ENCODE results near the gene KNSTRN.

DNA sequence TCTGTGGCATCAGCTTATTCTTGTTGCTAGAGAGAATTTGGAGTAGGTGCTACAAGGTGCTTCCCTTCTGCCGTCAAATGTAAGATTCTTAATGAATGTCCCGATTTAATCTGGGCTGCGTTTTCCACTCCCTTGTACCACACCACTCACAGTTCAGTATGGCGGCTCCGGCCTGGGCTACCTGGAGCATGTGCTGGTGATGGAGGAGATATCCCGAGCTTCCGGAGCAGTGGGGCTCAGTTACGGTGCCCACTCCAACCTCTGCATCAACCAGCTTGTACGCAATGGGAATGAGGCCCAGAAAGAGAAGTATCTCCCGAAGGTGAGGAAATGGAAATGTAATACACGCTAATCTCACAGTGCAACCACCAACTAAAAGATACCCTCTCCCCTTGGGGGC lies 28.0 kb downstream of the KNSTRN start:
- TF ChIP-seq CREB1 (IDR thresholded peaks at IDR 0.05; ENCODE audit: low read depth) (no peak), NFIC (IDR thresholded peaks at IDR 0.05) (no peak), EGR1 (IDR thresholded peaks at IDR 0.05) (no peak), FOXM1 (IDR thresholded peaks at IDR 0.05; ENCODE audit: borderline replicate concordance, low read depth) (no peak), TEAD4 (IDR thresholded peaks at IDR 0.05) (no peak), TAF1 (IDR thresholded peaks at IDR 0.05; ENCODE audit: low read depth) (no peak), ZBTB7A (IDR thresholded peaks at IDR 0.05; ENCODE audit: low read depth) (no peak), YY1 (IDR thresholded peaks at IDR 0.05; ENCODE audit: low read depth) (no peak), EP300 (IDR thresholded peaks at IDR 0.05; ENCODE audit: borderline replicate concordance) (no peak), RAD21 (IDR thresholded peaks at IDR 0.05; ENCODE audit: low read depth) (no peak)
- TF ChIP-seq, protein P1, sequence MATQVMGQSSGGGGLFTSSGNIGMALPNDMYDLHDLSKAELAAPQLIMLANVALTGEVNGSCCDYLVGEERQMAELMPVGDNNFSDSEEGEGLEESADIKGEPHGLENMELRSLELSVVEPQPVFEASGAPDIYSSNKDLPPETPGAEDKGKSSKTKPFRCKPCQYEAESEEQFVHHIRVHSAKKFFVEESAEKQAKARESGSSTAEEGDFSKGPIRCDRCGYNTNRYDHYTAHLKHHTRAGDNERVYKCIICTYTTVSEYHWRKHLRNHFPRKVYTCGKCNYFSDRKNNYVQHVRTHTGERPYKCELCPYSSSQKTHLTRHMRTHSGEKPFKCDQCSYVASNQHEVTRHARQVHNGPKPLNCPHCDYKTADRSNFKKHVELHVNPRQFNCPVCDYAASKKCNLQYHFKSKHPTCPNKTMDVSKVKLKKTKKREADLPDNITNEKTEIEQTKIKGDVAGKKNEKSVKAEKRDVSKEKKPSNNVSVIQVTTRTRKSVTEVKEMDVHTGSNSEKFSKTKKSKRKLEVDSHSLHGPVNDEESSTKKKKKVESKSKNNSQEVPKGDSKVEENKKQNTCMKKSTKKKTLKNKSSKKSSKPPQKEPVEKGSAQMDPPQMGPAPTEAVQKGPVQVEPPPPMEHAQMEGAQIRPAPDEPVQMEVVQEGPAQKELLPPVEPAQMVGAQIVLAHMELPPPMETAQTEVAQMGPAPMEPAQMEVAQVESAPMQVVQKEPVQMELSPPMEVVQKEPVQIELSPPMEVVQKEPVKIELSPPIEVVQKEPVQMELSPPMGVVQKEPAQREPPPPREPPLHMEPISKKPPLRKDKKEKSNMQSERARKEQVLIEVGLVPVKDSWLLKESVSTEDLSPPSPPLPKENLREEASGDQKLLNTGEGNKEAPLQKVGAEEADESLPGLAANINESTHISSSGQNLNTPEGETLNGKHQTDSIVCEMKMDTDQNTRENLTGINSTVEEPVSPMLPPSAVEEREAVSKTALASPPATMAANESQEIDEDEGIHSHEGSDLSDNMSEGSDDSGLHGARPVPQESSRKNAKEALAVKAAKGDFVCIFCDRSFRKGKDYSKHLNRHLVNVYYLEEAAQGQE (IDR thresholded peaks at IDR 0.05; ENCODE audit: low read depth), result no peak
